CD4-positive, CD25-positive, alpha-beta regulatory T cell (primary cell): ENCODE results near the gene FAXC. TPM values are rescaled to one million over a fixed set of nuclear protein-coding genes. Genes with fewer than 3 reads are reported as not detected.

ENCODE experiments used
- ATAC-seq, 2 donors: fragments of 150-1000 bp; cut with Tn5 transposase; one replicate each; pipeline ENCODE4 v1.10.0; 2021; ENCODE audit warnings: low read depth in 2 of 2, moderate number of reproducible peaks in 2 of 2, moderate library complexity in 1 of 2
- DNase-seq, 3 donors: peaks; one replicate each; pipeline versions ENCODE4 v3.0.0 to v3.0.0-alpha.2; 2012 to 2022; ENCODE audit warnings: mixed read lengths in 1 of 3
- H3K27ac ChIP-seq: one replicate; pipeline ENCODE4 v1.7.0; 2013; ENCODE audit warnings: mild to moderate bottlenecking, low read length; ENCODE audit not compliant: insufficient read depth, poor library complexity, severe bottlenecking
- H3K27me3 ChIP-seq: one replicate; pipeline ENCODE4 v1.7.0; 2013; ENCODE audit warnings: low read length; ENCODE audit not compliant: control insufficient read depth, insufficient read depth
- H3K36me3 ChIP-seq: one replicate; pipeline ENCODE4 v1.7.0; 2013; ENCODE audit warnings: mild to moderate bottlenecking, low read length, moderate library complexity; ENCODE audit not compliant: control insufficient read depth, insufficient read depth
- H3K4me1 ChIP-seq: 2 replicates; pipeline ENCODE4 v1.7.0; 2013; ENCODE audit warnings: mild to moderate bottlenecking, low read length; ENCODE audit not compliant: insufficient read depth, control insufficient read depth, poor library complexity, severe bottlenecking
- H3K4me3 ChIP-seq: one replicate; pipeline ENCODE4 v1.7.0; 2013; ENCODE audit warnings: low read depth, mild to moderate bottlenecking, low read length, moderate library complexity
- H3K9me3 ChIP-seq, 2 experiments: 1 replicate in 1 of 2; 2 replicates in 1 of 2; pipeline ENCODE4 v1.7.0; 2013; ENCODE audit warnings: low read length in 2 of 2, mild to moderate bottlenecking in 1 of 2, moderate library complexity in 1 of 2; ENCODE audit not compliant: control insufficient read depth in 2 of 2
- H3K27ac Mint-ChIP-seq, 3 donors: one replicate each; pipeline ENCODE4 v1.8.0; 2020 to 2022; ENCODE audit warnings: mild to moderate bottlenecking in 3 of 3, mixed read lengths in 3 of 3, moderate library complexity in 2 of 3
- H3K27me3 Mint-ChIP-seq: one replicate; pipeline ENCODE4 v1.8.0; 2022; ENCODE audit warnings: mild to moderate bottlenecking, mixed read lengths
- H3K36me3 Mint-ChIP-seq: one replicate; pipeline ENCODE4 v1.8.0; 2020; ENCODE audit warnings: mixed read lengths
- H3K4me1 Mint-ChIP-seq, 4 donors: one replicate each; pipeline ENCODE4 v1.8.0; 2020 to 2022; ENCODE audit warnings: mixed read lengths in 4 of 4, mild to moderate bottlenecking in 1 of 4
- H3K4me3 Mint-ChIP-seq, 4 donors: one replicate each; pipeline ENCODE4 v1.8.0; 2020 to 2022; ENCODE audit warnings: mild to moderate bottlenecking in 4 of 4, mixed read lengths in 4 of 4, moderate library complexity in 3 of 4
- H3K9me3 Mint-ChIP-seq, 7 donors: one replicate each; pipeline ENCODE4 v1.8.0; 2020 to 2022; ENCODE audit warnings: mixed read lengths in 7 of 7, mild to moderate bottlenecking in 3 of 7, moderate library complexity in 2 of 7
- polyA plus RNA-seq, 4 donors: library from polyadenylated mRNA; unstranded; fragments of 300-500 nt; fragmentation: Illumina TruSeq; gene quantifications; one replicate each; pipeline ENCODE4 v1.2.3, GENCODE V29; 2021
- total RNA-seq: library from RNA; stranded (reverse); gene quantifications from one replicate; pipeline ENCODE4 v1.2.3, GENCODE V29; 2022

FAXC gene
- total RNA-seq (not detected), polyA plus RNA-seq (not detected)

- Mint-ChIP-seq H3K27me3 (peaks cover 67% of the 10 kb centered on the region), H3K27ac (no peak within 1 kb of the TSS), H3K4me1 (peaks cover 0 to 3% (median 0%) of the 10 kb centered on the region in 4 donors), H3K4me3 (peak within 1 kb of the TSS in 2 of 4 donors; percentile 31 to 46), H3K36me3 (no peaks in the 10 kb centered on the region), H3K9me3 (no peaks in the 10 kb centered on the region)
- no peaks in the 10 kb centered on the region for H3K9me3 ChIP-seq
- H3K27me3 ChIP-seq = peaks cover 30% of the 10 kb centered on the region
- peaks cover 7% of the 10 kb centered on the region for H3K4me1 ChIP-seq
- DNase-seq = no peak
- no peak within 1 kb of the TSS for H3K27ac ChIP-seq
- H3K36me3 ChIP-seq = no peaks in the 10 kb centered on the region
- H3K4me3 ChIP-seq = no peak within 1 kb of the TSS
- no peak for ATAC-seq
These were observed at the start of gene FAXC for GRCh38 chr6:99349171-99350141. Gene FAXC (minus strand): TSS chr6:99349674. CDS start chr6:99349372, 302 bp downstream.

GRCh38 chr6:99397287-99397686 is 47.8 kb upstream of the FAXC start:
- no peaks in the 10 kb centered on the region for H3K9me3 Mint-ChIP-seq
- ATAC-seq (peak in 1 of 2 donors; percentile 14), DNase-seq (no peak)
- H3K27ac Mint-ChIP-seq = peak overlapping the region in 1 of 3 donors; percentile 86
- H3K4me3 ChIP-seq = no peak overlapping the region
- H3K4me3 Mint-ChIP-seq = peak overlapping the region in 2 of 4 donors; percentile 38 to 67
- peaks cover 13 to 20% (median 16%) of the 10 kb centered on the region in 4 donors for H3K4me1 Mint-ChIP-seq
- no peaks in the 10 kb centered on the region for H3K27me3 Mint-ChIP-seq
- peaks cover 17% of the 10 kb centered on the region for H3K36me3 Mint-ChIP-seq
- H3K27me3 ChIP-seq = no peaks in the 10 kb centered on the region
- no peak overlapping the region for H3K27ac ChIP-seq
- peaks cover 32% of the 10 kb centered on the region for H3K36me3 ChIP-seq
- no peaks in the 10 kb centered on the region for H3K9me3 ChIP-seq
- H3K4me1 ChIP-seq = peaks cover 10% of the 10 kb centered on the region

GRCh38 chr6:99393698-99394531 is 44.4 kb upstream of the FAXC start, which contains the start of gene COQ3:
Gene COQ3 (minus strand): TSS chr6:99394195. CDS start chr6:99394179, 16 bp downstream.
- Histone ChIP-seq H3K4me1 (peaks cover 10% of the 10 kb centered on the region), H3K27me3 (no peaks in the 10 kb centered on the region), H3K9me3 (no peaks in the 10 kb centered on the region), H3K27ac (peak within 1 kb of the TSS; percentile 7), H3K4me3 (peak within 1 kb of the TSS; percentile 85), H3K36me3 (peaks cover 3% of the 10 kb centered on the region)
- peak; percentile 63 to 66 for ATAC-seq
- DNase-seq = peak; percentile 56 to 71 (median 61)
- no peaks in the 10 kb centered on the region for H3K27me3 Mint-ChIP-seq
- H3K9me3 Mint-ChIP-seq = peaks cover 0 to 2% (median 0%) of the 10 kb centered on the region in 7 donors
- H3K27ac Mint-ChIP-seq = peak within 1 kb of the TSS; percentile 91 to 95 (median 94)
- no peaks in the 10 kb centered on the region for H3K36me3 Mint-ChIP-seq
- H3K4me3 Mint-ChIP-seq = peak within 1 kb of the TSS; percentile 93 to 98 (median 96)
- peaks cover 16 to 22% (median 19%) of the 10 kb centered on the region in 4 donors for H3K4me1 Mint-ChIP-seq

- H3K27me3 ChIP-seq = no peaks in the 10 kb centered on the region
- Mint-ChIP-seq H3K36me3 (no peaks in the 10 kb centered on the region), H3K4me3 (peak overlapping the region; percentile 93 to 98 (median 96)), H3K27me3 (no peaks in the 10 kb centered on the region), H3K27ac (peak overlapping the region; percentile 91 to 95 (median 94)), H3K4me1 (peaks cover 18 to 22% (median 19%) of the 10 kb centered on the region in 4 donors), H3K9me3 (peaks cover 0 to 2% (median 0%) of the 10 kb centered on the region in 7 donors)
- ATAC-seq (peak; percentile 3 to 9), DNase-seq (no peak)
- H3K9me3 ChIP-seq = no peaks in the 10 kb centered on the region
- H3K4me3 ChIP-seq = peak overlapping the region; percentile 85
- peak overlapping the region; percentile 7 for H3K27ac ChIP-seq
- H3K36me3 ChIP-seq = no peaks in the 10 kb centered on the region
- peaks cover 10% of the 10 kb centered on the region for H3K4me1 ChIP-seq
These were observed 43.9 kb upstream of the FAXC start for GRCh38 chr6:99393366-99393697.

- Histone ChIP-seq H3K36me3 (no peaks in the 10 kb centered on the region), H3K4me1 (peaks cover 10% of the 10 kb centered on the region), H3K9me3 (no peaks in the 10 kb centered on the region), H3K4me3 (no peak overlapping the region), H3K27ac (no peak overlapping the region), H3K27me3 (no peaks in the 10 kb centered on the region)
- Mint-ChIP-seq H3K27me3 (no peaks in the 10 kb centered on the region), H3K4me1 (peaks cover 20 to 30% (median 22%) of the 10 kb centered on the region in 4 donors), H3K27ac (no peak overlapping the region), H3K9me3 (peaks cover 0 to 2% (median 0%) of the 10 kb centered on the region in 7 donors), H3K4me3 (no peak overlapping the region), H3K36me3 (no peaks in the 10 kb centered on the region)
- DNase-seq = no peak
- no peak for ATAC-seq
These were observed 41.4 kb upstream of the FAXC start for GRCh38 chr6:99390896-99391295.

- no peak for ATAC-seq
These were observed 35.0 kb upstream of the FAXC start for GRCh38 chr6:99384507-99384906.

GRCh38 chr6:99378636-99379035 is 29.2 kb upstream of the FAXC start:
- no peaks in the 10 kb centered on the region for H3K9me3 Mint-ChIP-seq
- no peak overlapping the region for H3K4me3 ChIP-seq
- no peak overlapping the region for H3K27ac ChIP-seq
- DNase-seq (no peak), ATAC-seq (no peak)
- peaks cover 13% of the 10 kb centered on the region for H3K36me3 Mint-ChIP-seq
- H3K4me3 Mint-ChIP-seq = no peak overlapping the region
- no peaks in the 10 kb centered on the region for H3K4me1 ChIP-seq
- H3K27me3 Mint-ChIP-seq = no peaks in the 10 kb centered on the region
- H3K4me1 Mint-ChIP-seq = peaks cover 0 to 6% (median 0%) of the 10 kb centered on the region in 4 donors
- no peaks in the 10 kb centered on the region for H3K9me3 ChIP-seq
- H3K36me3 ChIP-seq = no peaks in the 10 kb centered on the region
- H3K27me3 ChIP-seq = no peaks in the 10 kb centered on the region
- H3K27ac Mint-ChIP-seq = no peak overlapping the region

More at GRCh38 chr6:99384507-99384906, 35.0 kb upstream of the FAXC start:
- Mint-ChIP-seq H3K27me3 (no peaks in the 10 kb centered on the region), H3K9me3 (no peaks in the 10 kb centered on the region), H3K36me3 (peaks cover 10% of the 10 kb centered on the region), H3K4me1 (peaks cover 0 to 22% (median 2%) of the 10 kb centered on the region in 4 donors), H3K27ac (no peak overlapping the region), H3K4me3 (no peak overlapping the region)
- Histone ChIP-seq H3K4me3 (no peak overlapping the region), H3K4me1 (no peaks in the 10 kb centered on the region), H3K36me3 (no peaks in the 10 kb centered on the region), H3K27me3 (no peaks in the 10 kb centered on the region), H3K27ac (no peak overlapping the region), H3K9me3 (no peaks in the 10 kb centered on the region)
- DNase-seq = no peak
